Measurements from ENCODE around the gene HADH.

GRCh38 chr4:108048997-108049396, 59.3 kb downstream of the HADH start:
- TF ChIP-seq CTCF (IDR thresholded peaks at IDR 0.05) (no peak), POLR2A (IDR thresholded peaks at IDR 0.05) (no peak)

Data from right lobe of liver (tissue), 4 donors.